HAP-1 (cell line): ENCODE results near the gene MUC5B.

Experiments used
- DNase-seq, 2 experiments: peaks; one replicate each; pipeline ENCODE4 v3.0.0-alpha.2; 2016 to 2020; ENCODE audit warnings: low spot score in 2 of 2
- H3K27me3 ChIP-seq: fragments of 250-450 bp; sonication (Bioruptor Pico); 2 replicates; pipeline ENCODE4 v1.5.1; 2020; ENCODE audit warnings: low read depth, mild to moderate bottlenecking, moderate library complexity
- H3K36me3 ChIP-seq: fragments of 250-450 bp; sonication (Bioruptor Pico); replicated peaks from 2 replicates; pipeline ENCODE4 v1.5.1; 2020; ENCODE audit warnings: mild to moderate bottlenecking
- H3K4me1 ChIP-seq: fragments of 250-450 bp; sonication (Bioruptor Pico); 2 replicates; pipeline ENCODE4 v1.5.1; 2020; ENCODE audit warnings: mild to moderate bottlenecking
- H3K4me3 ChIP-seq: fragments of 250-450 bp; sonication (Bioruptor Pico); 2 replicates; pipeline ENCODE4 v1.5.1; 2020; ENCODE audit warnings: mild to moderate bottlenecking, moderate library complexity
- H3K9me3 ChIP-seq: fragments of 250-450 bp; sonication (Bioruptor Pico); 2 replicates; pipeline ENCODE4 v1.5.1; 2020; ENCODE audit warnings: mild to moderate bottlenecking, moderate library complexity
- in situ Hi-C: fragments of 300-500 bp; cut with MboI; formaldehyde crosslinking; loops from 3 replicates; pipeline ENCODE4 v1.14.3; 2020; ENCODE audit warnings: low sequenced_read_pairs, inconsistent platforms, mixed read lengths

MUC5B gene

DNA sequence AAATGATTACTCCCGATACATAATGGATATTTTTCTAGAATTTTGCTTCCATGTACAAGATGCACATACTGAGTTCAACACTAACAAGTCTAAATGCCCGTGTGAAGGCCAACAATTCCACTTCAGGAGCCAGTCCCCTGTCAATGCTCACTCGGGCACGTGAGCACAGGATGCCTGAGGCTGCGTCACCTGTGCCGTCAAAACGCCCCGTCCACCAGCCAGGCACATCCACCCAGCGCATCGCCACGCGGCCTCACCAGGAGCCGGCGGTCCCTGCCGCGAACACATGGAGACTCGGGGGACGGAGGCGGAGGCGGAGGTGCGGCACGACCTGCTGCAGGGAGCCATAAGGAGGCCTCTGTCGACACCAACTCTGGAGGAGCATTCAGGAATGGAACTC, 76.8 kb downstream of the MUC5B start:
- Histone ChIP-seq H3K36me3 (peaks cover 5% of the 10 kb centered on the region; the same call in 1 of the 2 replicates), H3K4me3 (no peak overlapping the region), H3K4me1 (no peaks in the 10 kb centered on the region), H3K9me3 (no peaks in the 10 kb centered on the region), H3K27me3 (no peaks in the 10 kb centered on the region)
- no peak for DNase-seq
- in situ Hi-C loops = no loop called here

DNA sequence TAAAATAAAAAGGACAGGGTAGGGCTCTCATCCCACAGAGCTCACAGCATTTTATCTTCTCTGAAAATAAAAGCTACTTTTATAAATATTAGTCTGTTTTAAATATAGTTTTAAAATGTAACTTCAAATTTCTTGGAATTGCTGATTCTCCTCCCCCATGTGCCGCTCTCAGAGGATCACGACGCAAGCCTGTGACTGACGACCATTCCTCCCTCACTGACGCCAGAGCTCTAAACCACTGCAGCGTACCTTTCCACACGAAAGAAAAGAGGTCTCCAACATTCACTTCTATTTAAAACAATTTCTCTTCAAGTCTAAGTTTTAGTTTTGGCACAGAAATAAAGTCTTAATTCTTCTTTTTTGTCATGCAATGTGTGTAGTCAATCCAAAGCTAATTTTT, 77.3 kb downstream of the MUC5B start:
- H3K27me3 ChIP-seq = no peaks in the 10 kb centered on the region
- in situ Hi-C loops = no loop called here
- DNase-seq = no peak

DNA sequence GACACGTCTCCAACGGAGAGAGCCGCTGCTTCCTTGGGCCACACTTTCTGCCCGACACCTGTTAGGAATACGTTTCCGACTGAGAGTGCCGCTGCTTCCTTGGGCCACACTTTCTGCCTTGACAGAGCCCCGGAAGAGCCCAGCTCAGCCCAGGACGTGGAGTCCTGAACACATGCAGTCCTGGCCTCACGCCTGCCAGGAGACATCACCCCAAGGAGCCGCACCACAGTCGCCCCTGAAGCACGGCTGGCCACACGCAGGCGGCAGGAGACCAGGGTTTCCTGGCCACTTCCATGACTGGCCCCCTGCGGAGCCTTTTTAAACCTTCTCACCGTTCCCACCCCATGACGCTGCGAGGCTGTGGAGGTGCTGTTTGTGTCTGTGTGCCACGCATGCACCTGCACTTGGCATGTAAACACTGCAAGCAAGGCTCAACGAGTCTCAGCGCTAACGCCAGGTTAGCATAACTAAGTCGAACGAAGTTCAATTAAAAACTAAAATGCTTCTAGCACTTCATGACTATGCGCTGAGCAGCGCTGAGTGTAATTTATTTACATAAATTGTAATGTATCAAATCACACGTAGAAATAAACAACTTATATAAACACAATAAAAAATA, 77.8 kb downstream of the MUC5B start:
- H3K36me3 ChIP-seq = peaks cover 5% of the 10 kb centered on the region; the same call in 1 of the 2 replicates
- no peaks in the 10 kb centered on the region for H3K9me3 ChIP-seq
- no peak for DNase-seq
- in situ Hi-C loops = no loop called here
- no peaks in the 10 kb centered on the region for H3K4me1 ChIP-seq
- no peaks in the 10 kb centered on the region for H3K27me3 ChIP-seq
- H3K4me3 ChIP-seq = no peak overlapping the region

More for the DNA sequence above, 77.3 kb downstream of the MUC5B start:
- Histone ChIP-seq H3K4me3 (no peak overlapping the region), H3K36me3 (peaks cover 5% of the 10 kb centered on the region; the same call in 1 of the 2 replicates), H3K4me1 (no peaks in the 10 kb centered on the region), H3K9me3 (no peaks in the 10 kb centered on the region)

DNA sequence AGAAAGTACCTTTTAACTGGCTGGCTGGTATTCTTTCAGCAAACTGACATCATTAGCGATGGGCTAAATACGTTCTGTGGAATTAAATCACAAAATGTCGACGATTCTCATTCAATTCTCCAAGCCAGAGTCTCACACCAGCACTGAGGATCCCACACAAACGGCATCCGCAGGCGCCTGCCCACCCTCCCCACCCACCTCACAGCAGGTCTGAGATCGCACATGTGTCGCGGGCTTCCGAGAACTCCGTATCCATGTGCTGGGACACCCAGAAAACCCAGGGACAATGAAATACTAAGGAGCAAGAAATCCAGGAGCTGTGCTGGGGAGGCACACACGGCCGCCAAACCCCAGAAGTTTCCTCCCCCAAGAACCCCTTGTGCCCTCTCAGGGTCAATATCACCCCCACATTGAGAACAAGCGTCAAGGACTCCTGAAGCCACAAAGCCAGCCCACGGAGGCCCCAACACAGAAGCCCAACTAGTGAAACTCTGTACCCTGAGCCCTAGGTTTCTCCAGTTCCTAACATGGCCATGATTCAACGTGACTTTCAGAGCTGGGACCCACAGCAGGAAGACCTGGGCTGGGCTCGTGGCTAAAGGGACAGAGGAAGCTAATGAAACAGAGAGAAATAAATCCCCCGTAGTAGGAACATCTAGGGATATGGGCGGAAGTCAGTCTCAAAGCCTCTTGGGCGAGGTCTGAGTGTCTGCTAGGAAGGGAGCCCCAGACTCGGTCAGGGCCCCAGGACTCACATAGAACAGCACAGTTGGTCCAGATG, 78.5 kb downstream of the MUC5B start:
- H3K36me3 ChIP-seq = peaks cover 5% of the 10 kb centered on the region; the same call in 1 of the 2 replicates
- in situ Hi-C loops = no loop called here

DNA sequence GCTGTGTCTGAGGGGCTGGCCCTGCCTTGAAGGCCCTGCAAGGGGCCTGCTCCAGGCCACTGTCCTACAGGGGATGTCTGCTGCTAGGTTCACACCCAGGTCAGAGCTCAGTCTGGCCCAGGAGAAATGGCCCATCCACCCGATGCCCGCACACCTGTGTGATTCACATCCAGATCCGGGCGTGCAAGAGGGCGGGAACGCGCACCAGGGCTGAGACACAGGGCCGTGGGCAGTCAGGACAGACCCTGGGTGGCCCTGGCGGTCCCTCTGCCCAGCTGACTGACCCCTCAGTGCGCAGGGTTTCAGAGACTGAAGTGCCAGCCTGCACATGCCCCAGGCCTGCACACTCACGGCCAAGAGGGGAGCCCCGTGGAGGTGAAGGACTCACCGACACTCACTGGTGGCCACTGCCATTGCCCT, 79.2 kb downstream of the MUC5B start:
- in situ Hi-C loops = no loop called here
- no peak overlapping the region for H3K4me3 ChIP-seq
- no peak for DNase-seq

More for the DNA sequence above, 78.5 kb downstream of the MUC5B start:
- H3K4me1 ChIP-seq = no peaks in the 10 kb centered on the region
- H3K9me3 ChIP-seq = no peaks in the 10 kb centered on the region
- H3K4me3 ChIP-seq = no peak overlapping the region
- no peaks in the 10 kb centered on the region for H3K27me3 ChIP-seq
- no peak for DNase-seq

DNA sequence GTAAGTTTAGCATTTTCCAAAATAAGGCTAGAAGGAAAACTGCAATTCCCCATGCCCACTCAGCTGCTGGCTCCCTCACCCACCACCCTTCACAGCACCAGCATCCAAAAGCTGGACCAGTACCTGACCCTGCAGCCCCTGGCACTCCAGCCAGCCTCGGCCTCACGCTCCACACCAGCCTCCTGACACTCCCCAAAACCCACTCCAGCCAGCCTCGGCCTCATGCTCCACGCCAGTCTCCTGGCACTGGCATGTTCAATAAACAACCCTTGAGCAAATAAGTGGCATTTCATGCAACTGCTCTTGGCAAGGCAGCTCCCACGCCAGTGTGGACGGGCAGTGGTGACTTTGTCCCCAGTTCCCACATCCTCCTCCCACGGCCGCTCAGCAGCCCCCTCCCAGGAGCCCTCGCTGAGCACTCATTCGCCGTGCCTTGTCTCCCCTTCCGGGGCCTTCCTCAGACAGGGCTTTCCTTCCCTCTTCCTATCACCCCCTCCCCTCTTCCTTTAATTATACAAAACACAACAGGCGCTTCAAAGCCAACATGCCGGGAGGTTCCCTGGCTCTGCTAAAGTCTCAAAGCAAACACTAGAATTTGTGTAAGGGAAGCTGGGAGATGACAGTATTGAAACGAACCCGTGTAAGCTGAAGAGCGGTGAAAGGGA, 79.7 kb downstream of the MUC5B start:
- Histone ChIP-seq H3K9me3 (no peaks in the 10 kb centered on the region), H3K36me3 (peaks cover 5% of the 10 kb centered on the region; the same call in 1 of the 2 replicates), H3K4me3 (no peak overlapping the region), H3K4me1 (no peaks in the 10 kb centered on the region), H3K27me3 (no peaks in the 10 kb centered on the region)
- no peak for DNase-seq
- in situ Hi-C loops = no loop called here

More for the DNA sequence above, 79.2 kb downstream of the MUC5B start:
- no peaks in the 10 kb centered on the region for H3K9me3 ChIP-seq
- no peaks in the 10 kb centered on the region for H3K27me3 ChIP-seq
- peaks cover 5% of the 10 kb centered on the region; the same call in 1 of the 2 replicates for H3K36me3 ChIP-seq
- H3K4me1 ChIP-seq = no peaks in the 10 kb centered on the region

DNA sequence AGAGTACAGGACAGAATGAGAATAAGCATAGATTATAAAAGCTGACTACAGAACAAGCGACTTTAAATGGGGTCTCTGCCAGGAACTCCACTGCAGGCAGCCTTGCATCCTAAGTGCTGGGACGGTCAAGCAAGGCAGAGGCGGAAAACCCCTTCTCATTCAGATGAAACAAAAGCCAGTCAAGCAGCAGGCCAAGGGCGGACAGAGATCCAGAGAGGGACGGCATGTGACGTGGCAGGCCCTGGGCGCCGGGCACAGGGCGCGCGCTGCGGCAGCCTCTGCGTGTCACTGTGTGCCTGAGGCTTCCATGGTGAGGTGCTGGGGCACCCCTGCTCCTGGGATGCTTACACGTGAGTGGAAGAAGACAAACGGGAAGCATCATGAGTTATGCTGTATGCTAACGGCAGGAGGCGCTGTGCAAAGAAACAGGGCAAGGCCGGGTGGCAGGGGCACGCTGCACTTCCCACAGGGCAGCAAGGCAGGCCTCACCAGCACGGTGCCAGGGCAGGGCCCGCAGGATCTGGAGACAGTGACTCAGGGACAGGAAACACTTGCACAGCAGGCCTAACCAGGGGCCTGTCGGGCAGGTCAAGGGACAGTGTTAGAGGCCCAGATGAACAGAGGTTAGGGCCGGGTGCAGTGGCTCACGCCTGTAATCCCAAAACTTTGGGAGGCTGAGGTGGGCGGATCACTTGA, 80.4 kb downstream of the MUC5B start:
- no peak for DNase-seq
- in situ Hi-C loops = no loop called here
- Histone ChIP-seq H3K4me3 (no peak overlapping the region), H3K27me3 (no peaks in the 10 kb centered on the region), H3K4me1 (no peaks in the 10 kb centered on the region), H3K9me3 (no peaks in the 10 kb centered on the region), H3K36me3 (peaks cover 1% of the 10 kb centered on the region; the same call in 1 of the 2 replicates)

DNA sequence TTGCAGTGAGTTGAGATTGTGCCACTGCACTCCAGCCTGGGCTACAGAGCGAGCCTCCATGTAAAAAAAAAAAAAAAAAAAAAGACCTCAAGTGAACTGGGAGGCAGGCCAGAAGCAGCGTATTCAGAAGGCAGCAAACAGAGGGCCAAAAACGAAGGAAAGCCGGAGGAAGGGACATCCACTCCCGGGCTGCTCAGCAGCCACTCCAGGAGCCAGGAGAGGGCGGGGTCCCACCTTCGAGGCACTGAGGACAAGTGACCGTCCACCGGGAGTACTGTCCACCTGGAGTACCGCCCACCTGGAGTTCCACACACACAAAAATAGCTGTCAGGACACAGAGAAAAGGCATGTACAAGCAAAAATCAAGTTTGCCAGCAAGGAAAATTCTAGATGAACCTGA, 81.1 kb downstream of the MUC5B start:
- no peaks in the 10 kb centered on the region for H3K27me3 ChIP-seq
- DNase-seq = no peak
- no peak overlapping the region for H3K4me3 ChIP-seq
- peaks cover 3% of the 10 kb centered on the region; the same call in 1 of the 2 replicates for H3K4me1 ChIP-seq
- in situ Hi-C loops = no loop called here
- H3K36me3 ChIP-seq = no peaks in the 10 kb centered on the region
- H3K9me3 ChIP-seq = no peaks in the 10 kb centered on the region

DNA sequence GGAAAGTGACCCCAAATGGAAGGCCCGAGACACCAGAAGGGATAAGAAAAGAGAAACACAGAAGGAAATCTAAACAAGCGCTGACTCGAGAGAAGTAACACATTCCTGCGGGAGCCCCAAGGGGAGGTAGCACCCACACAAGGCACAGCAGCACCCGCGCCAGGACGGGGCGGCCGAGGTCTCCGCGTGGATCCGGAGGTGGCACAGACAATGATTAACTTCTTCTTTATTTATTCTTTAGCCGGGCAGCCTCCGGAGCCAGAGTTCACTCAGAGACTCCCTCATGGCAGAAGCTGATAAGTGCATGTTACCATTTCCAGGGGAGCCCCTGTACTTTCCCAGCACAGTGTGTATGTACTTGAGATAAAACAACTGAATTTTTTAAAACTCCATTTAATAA, 81.5 kb downstream of the MUC5B start:
- no peaks in the 10 kb centered on the region for H3K27me3 ChIP-seq
- in situ Hi-C loops = no loop called here
- H3K36me3 ChIP-seq = no peaks in the 10 kb centered on the region
- no peak for DNase-seq
- H3K4me3 ChIP-seq = no peak overlapping the region
- H3K9me3 ChIP-seq = no peaks in the 10 kb centered on the region
- peaks cover 3% of the 10 kb centered on the region; the same call in 1 of the 2 replicates for H3K4me1 ChIP-seq

DNA sequence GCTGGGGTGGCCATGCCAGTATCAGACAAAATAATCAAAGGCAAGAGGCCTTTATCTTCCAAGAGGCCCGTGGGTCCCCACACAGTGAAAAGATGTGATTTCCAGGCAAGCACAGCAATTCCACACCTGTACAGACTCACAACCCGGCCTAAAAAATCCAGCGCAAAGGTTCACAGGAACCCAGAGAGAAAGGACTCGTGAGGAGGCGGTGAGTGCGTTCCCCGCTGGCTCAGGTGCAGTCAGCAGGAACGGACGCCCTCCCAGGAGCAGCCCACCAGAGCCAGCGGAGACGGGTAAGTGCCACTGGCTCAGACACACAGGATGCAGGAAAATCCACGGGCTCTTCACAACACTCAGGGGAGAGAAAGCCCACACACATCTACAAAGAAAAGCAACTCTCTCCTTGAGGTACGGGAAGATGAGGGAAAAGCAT, 82.2 kb downstream of the MUC5B start:
- Histone ChIP-seq H3K4me3 (no peak overlapping the region), H3K4me1 (peaks cover 7% of the 10 kb centered on the region), H3K27me3 (no peaks in the 10 kb centered on the region), H3K36me3 (no peaks in the 10 kb centered on the region), H3K9me3 (no peaks in the 10 kb centered on the region)
- no peak for DNase-seq
- in situ Hi-C loops = no loop called here

DNA sequence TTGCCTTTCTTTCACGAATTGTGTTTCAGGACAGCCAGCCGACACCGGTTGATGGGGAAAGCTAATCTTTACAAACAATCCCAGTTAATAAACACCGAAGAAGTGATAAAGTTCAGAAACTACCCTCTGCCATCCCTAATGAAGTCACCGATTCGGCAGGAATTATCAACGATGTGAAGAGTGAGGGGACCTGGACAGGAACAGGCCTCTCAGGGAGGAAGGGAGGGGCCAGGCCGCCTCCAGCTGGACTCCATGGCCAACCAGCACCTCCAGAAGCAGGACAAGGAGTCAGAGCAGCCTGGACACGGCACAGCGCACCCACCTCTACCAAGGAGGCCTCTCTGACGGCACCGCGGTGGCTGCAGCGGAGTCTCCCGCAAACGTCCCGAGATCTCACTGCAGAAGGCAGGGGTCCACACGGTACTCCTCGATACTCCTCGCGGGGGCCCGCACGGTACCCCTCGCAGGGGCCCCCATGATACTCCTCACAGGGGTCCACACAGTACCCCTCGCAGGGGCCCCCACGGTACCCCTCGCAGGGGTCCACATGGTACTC, 82.7 kb downstream of the MUC5B start:
- Histone ChIP-seq H3K27me3 (no peaks in the 10 kb centered on the region), H3K4me1 (peaks cover 9% of the 10 kb centered on the region), H3K9me3 (peaks cover under 1% of the 10 kb centered on the region; the same call in 1 of the 2 replicates)

DNA sequence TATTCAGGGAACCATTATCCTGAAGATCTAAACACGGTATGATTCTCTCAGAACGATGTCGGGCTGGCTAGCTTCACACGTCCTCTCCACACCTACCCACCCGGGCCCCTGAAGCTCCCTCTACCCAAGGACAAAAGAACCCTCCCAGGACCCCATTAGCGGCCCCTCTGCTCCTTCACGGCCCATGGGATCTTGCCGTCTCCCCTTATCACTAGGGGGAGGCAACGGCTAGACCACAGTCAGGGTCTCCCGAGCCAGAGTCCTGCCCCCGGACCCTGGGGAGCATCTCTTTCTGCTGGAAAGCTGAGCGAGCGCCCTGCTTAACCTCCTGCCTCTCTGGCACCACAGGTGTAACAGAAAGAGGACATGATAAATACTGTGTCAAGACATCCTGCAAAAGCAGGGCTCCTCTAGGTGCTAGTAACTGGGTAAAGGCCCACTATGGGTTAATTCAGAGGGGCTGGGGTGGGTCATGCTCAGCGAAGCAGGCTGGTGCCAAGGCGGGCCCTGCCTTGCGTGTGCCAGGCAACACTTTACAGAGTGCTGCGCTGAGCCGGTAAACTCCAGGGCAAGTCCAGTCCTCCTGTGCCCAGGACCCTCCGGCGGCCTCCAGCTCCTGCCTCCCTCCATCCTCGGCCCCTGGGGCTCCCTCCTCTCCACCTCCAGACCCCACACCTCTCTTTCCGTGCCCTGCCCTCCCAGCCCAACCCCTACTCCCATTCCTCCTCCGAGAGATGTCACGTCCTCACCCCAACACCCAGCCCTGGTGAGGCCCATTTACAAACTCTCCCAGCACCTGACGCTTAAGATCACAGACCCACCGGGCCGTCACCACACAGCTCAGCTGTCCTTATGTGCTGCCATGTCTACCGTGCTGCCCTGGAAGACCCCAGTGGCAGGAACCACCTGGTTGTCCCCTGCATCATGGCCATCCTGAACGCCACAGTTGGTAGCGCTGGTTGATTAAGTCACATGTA, 83.6 kb downstream of the MUC5B start:
- H3K4me3 ChIP-seq = no peak overlapping the region
- in situ Hi-C loops = no loop called here
- no peaks in the 10 kb centered on the region for H3K27me3 ChIP-seq
- DNase-seq = no peak
- no peaks in the 10 kb centered on the region for H3K36me3 ChIP-seq
- peaks cover 7% of the 10 kb centered on the region for H3K9me3 ChIP-seq
- H3K4me1 ChIP-seq = peaks cover 9% of the 10 kb centered on the region

More for the DNA sequence above, 82.7 kb downstream of the MUC5B start:
- no peak for DNase-seq
- Histone ChIP-seq H3K4me3 (no peak overlapping the region), H3K36me3 (no peaks in the 10 kb centered on the region)
- in situ Hi-C loops = no loop called here
